IMR-90 (cell line): ENCODE measurements around the gene LYPD5. TPM values are rescaled to one million over a fixed set of nuclear protein-coding genes. Genes with fewer than 3 reads are reported as not detected.

Experiments
- ATAC-seq: fragments of 200-7000 bp; cut with Tn5 transposase; 2 replicates; pipeline ENCODE4 v1.9.1; 2020; ENCODE audit warnings: low read depth, mild to moderate bottlenecking, moderate library complexity
- BruUV-seq: library from RNA; stranded (reverse); fragments of 400-500 nt; replicated peaks from 2 replicates; lab custom pipeline; 2021; lab: Mats Ljungman, UMichigan
- CTCF ChIA-PET: fragments of 300-600 bp; formaldehyde crosslinking; extraction: SDS; loops from one replicate; lab custom pipeline; 2021; ENCODE audit warnings: antibody characterized with exemption; lab: Yijun Ruan, JAX
- POLR2A ChIA-PET: fragments of 300-600 bp; sonication (Branson Sonifier 250); formaldehyde crosslinking; loops from one replicate; lab custom pipeline; 2022; ENCODE audit warnings: antibody characterized with exemption; ENCODE audit not compliant: unreplicated experiment; lab: Charles Lee
- DNase-seq: peaks from one replicate; pipeline ENCODE4 v3.0.0; 2013
- H2AFZ ChIP-seq: replicated peaks from 2 replicates; pipeline ENCODE3; 2013; ENCODE audit warnings: low read length, mild to moderate bottlenecking; ENCODE audit not compliant: poor library complexity
- H2AK5ac ChIP-seq: 2 replicates; pipeline ENCODE4 v1.6.1; 2013; ENCODE audit warnings: low read depth, low read length, inconsistent platforms
- H2AK9ac ChIP-seq: replicated peaks from 2 replicates; pipeline ENCODE3; 2013; ENCODE audit warnings: mild to moderate bottlenecking, low read depth, low read length, moderate library complexity; ENCODE audit not compliant: poor library complexity
- H2BK120ac ChIP-seq: 2 replicates; pipeline ENCODE4 v1.6.1; 2013; ENCODE audit warnings: low read depth, low read length, inconsistent platforms
- H2BK15ac ChIP-seq: 3 replicates; pipeline ENCODE4 v1.6.1; 2013; ENCODE audit warnings: low read depth, low read length, inconsistent platforms
- H2BK20ac ChIP-seq: 2 replicates; pipeline ENCODE4 v1.6.1; 2013; ENCODE audit warnings: low read depth, mild to moderate bottlenecking, inconsistent platforms, low read length, moderate library complexity
- H2BK5ac ChIP-seq: 2 replicates; pipeline ENCODE4 v1.6.1; 2013; ENCODE audit warnings: mild to moderate bottlenecking, low read depth, low read length, inconsistent platforms; ENCODE audit not compliant: poor library complexity, severe bottlenecking
- H3K14ac ChIP-seq: replicated peaks from 2 replicates; pipeline ENCODE4 v1.6.1; 2013; ENCODE audit warnings: low read depth, low read length, inconsistent platforms
- H3K18ac ChIP-seq: 2 replicates; pipeline ENCODE4 v1.6.1; 2013; ENCODE audit warnings: low read depth, low read length, control low read depth
- H3K23ac ChIP-seq: 2 replicates; pipeline ENCODE4 v1.6.1; 2013; ENCODE audit warnings: low read depth, low read length, inconsistent platforms
- H3K27ac ChIP-seq: 2 replicates; pipeline ENCODE4 v1.5.1; 2013; ENCODE audit warnings: mild to moderate bottlenecking, control low read depth, low read length; ENCODE audit not compliant: insufficient read depth
- H3K27me3 ChIP-seq: 2 replicates; pipeline ENCODE4 v1.6.1; 2013; ENCODE audit warnings: low read length; ENCODE audit not compliant: control insufficient read depth, insufficient read depth
- H3K36me3 ChIP-seq: 2 replicates; pipeline ENCODE4 v1.6.1; 2013; ENCODE audit warnings: low read length, mixed read lengths; ENCODE audit not compliant: control insufficient read depth, insufficient read depth
- H3K4ac ChIP-seq: 2 replicates; pipeline ENCODE4 v1.6.1; 2013; ENCODE audit warnings: low read depth, low read length, inconsistent platforms
- H3K4me1 ChIP-seq: 2 replicates; pipeline ENCODE4 v1.6.1; 2013; ENCODE audit warnings: low read length, mixed read lengths; ENCODE audit not compliant: control insufficient read depth, insufficient read depth
- H3K4me2 ChIP-seq: 2 replicates; pipeline ENCODE4 v1.6.1; 2013; ENCODE audit warnings: low read depth, mild to moderate bottlenecking, control low read depth, low read length, moderate library complexity
- H3K4me3 ChIP-seq: 2 replicates; pipeline ENCODE4 v1.5.1; 2013; ENCODE audit warnings: low read depth, mild to moderate bottlenecking, control low read depth, low read length, moderate library complexity; ENCODE audit not compliant: insufficient read depth
- H3K56ac ChIP-seq: 2 replicates; pipeline ENCODE4 v1.6.1; 2013; ENCODE audit warnings: low read length, inconsistent platforms; ENCODE audit not compliant: insufficient read depth; ENCODE audit errors: extremely low read depth
- H3K79me1 ChIP-seq, 2 experiments: 2 replicates each; pipeline ENCODE4 v1.6.1; 2013; ENCODE audit warnings: low read length in 2 of 2, inconsistent platforms in 1 of 2, low read depth in 1 of 2
- H3K9ac ChIP-seq: 2 replicates; pipeline ENCODE4 v1.6.1; 2013; ENCODE audit warnings: low read depth, low read length, control low read depth
- H3K9me1 ChIP-seq: 2 replicates; pipeline ENCODE4 v1.6.1; 2013; ENCODE audit warnings: low read length, inconsistent platforms; ENCODE audit not compliant: insufficient read depth
- H3K9me3 ChIP-seq: 2 replicates; pipeline ENCODE4 v1.6.1; 2013; ENCODE audit warnings: low read length; ENCODE audit not compliant: control insufficient read depth, insufficient read depth
- H4K20me1 ChIP-seq: 2 replicates; pipeline ENCODE4 v1.6.1; 2013; ENCODE audit warnings: low read length, inconsistent platforms; ENCODE audit not compliant: insufficient read depth
- H4K5ac ChIP-seq: 2 replicates; pipeline ENCODE4 v1.6.1; 2013; ENCODE audit warnings: mild to moderate bottlenecking, low read depth, low read length, control low read depth
- H4K8ac ChIP-seq, 2 experiments: 2 replicates each; pipeline ENCODE4 v1.6.1; 2013; ENCODE audit warnings: low read depth in 2 of 2, low read length in 2 of 2, control low read depth in 1 of 2, inconsistent platforms in 1 of 2
- H4K91ac ChIP-seq: 2 replicates; pipeline ENCODE4 v1.6.1; 2013; ENCODE audit warnings: low read depth, low read length, inconsistent platforms; ENCODE audit not compliant: insufficient read depth
- BHLHE40 ChIP-seq: fragments of 150-350 bp; IDR thresholded peaks from 2 replicates; pipeline ENCODE4 v1.6.1; 2016; ENCODE audit warnings: mild to moderate bottlenecking, low read depth, low read length
- ELK1 ChIP-seq: fragments of 150-350 bp; IDR thresholded peaks from 2 replicates; pipeline ENCODE4 v1.6.1; 2016; ENCODE audit warnings: low read depth, mild to moderate bottlenecking, low read length, moderate library complexity, borderline replicate concordance
- FOS ChIP-seq: fragments of 150-350 bp; IDR thresholded peaks from 2 replicates; pipeline ENCODE4 v1.6.1; 2016; ENCODE audit warnings: low read depth, low read length
- MAZ ChIP-seq: IDR thresholded peaks from 2 replicates; pipeline ENCODE4 v1.6.1; 2012; ENCODE audit warnings: low read depth, mild to moderate bottlenecking, low read length, improper control_type of control experiment, moderate library complexity, borderline replicate concordance
- MXI1 ChIP-seq: IDR thresholded peaks from 2 replicates; pipeline ENCODE4 v1.6.1; 2012; ENCODE audit warnings: low read depth, mild to moderate bottlenecking, low read length, moderate library complexity, borderline replicate concordance
- POLR2A ChIP-seq: IDR thresholded peaks from 2 replicates; pipeline ENCODE4 v1.6.1; 2012; ENCODE audit warnings: mild to moderate bottlenecking, low read depth, low read length
- RCOR1 ChIP-seq: IDR thresholded peaks from 2 replicates; pipeline ENCODE4 v1.6.1; 2012; ENCODE audit warnings: mild to moderate bottlenecking, low read length, improper control_type of control experiment; ENCODE audit not compliant: insufficient replicate concordance
- USF2 ChIP-seq: fragments of 150-350 bp; IDR thresholded peaks from 2 replicates; pipeline ENCODE4 v1.6.1; 2017; ENCODE audit warnings: mild to moderate bottlenecking, antibody characterized with exemption, low read length, low read depth
- WGBS, 2 experiments: methylation state at CpG; one replicate each; pipeline versions ENCODE4 v1.1.5 to v1.1.7; 2013; ENCODE audit warnings: missing lambda C conversion rate in 2 of 2; ENCODE audit not compliant: insufficient read length in 1 of 2; ENCODE audit errors: extremely low coverage in 2 of 2; 5-methylcytosine and 5-hydroxymethylcytosine counted together
- dilution Hi-C: fragments of 300-500 bp; cut with HindIII; formaldehyde crosslinking; loops from one replicate; pipeline ENCODE4 v1.14.3; 2018; ENCODE audit warnings: low sequenced_read_pairs; ENCODE audit not compliant: unreplicated experiment
- in situ Hi-C: fragments of 300-500 bp; cut with MboI; formaldehyde crosslinking; loops from 3 replicates; pipeline ENCODE4 v1.14.3; 2019; ENCODE audit warnings: low sequenced_read_pairs, inconsistent platforms, mixed read lengths
- intact Hi-C: fragments of 100-400 bp; cut with micrococcal nuclease; formaldehyde crosslinking; loops from 2 replicates; pipeline ENCODE4 v1.10.0; 2022
- polyA plus RNA-seq, 3 experiments: library from polyadenylated mRNA; depleted of rRNA; stranded (reverse); fragments of >200 nt; gene quantifications; 2 replicates each; pipeline ENCODE4 v1.2.3, GENCODE V29; 2012; ENCODE audit warnings: low replicate concordance in 1 of 3
- total RNA-seq: library from RNA; depleted of rRNA; stranded (reverse); fragments of >200 nt; gene quantifications from 2 replicates; pipeline ENCODE4 v1.2.3, GENCODE V29; 2012

Gene LYPD5
- total and polyA plus RNA-seq, 2 of the 4 experiments (the other 2 are of a cell fraction) = 0.31 to 0.36 TPM

- Histone ChIP-seq H3K14ac (peak within 1 kb of the TSS; percentile 86), H2BK5ac (peak within 1 kb of the TSS; percentile 96), H3K23ac (peak within 1 kb of the TSS; percentile 89), H3K27ac (peak within 1 kb of the TSS; percentile 97), H2BK15ac (peak within 1 kb of the TSS; percentile 95; the same call in 2 of the 3 replicates), H2BK120ac (peak within 1 kb of the TSS; percentile 90), H3K56ac (peak within 1 kb of the TSS; percentile 98), H2AK9ac (peak within 1 kb of the TSS; percentile 86), H2AFZ (peak within 1 kb of the TSS; percentile 99), H3K4ac (peak within 1 kb of the TSS; percentile 97), H3K9ac (peak within 1 kb of the TSS; percentile 90), H3K4me1 (peaks cover 20% of the 10 kb centered on the region), H4K5ac (peak within 1 kb of the TSS; percentile 71), H3K9me1 (peaks cover 19% of the 10 kb centered on the region), H3K4me2 (peak within 1 kb of the TSS; percentile 90), H3K36me3 (peaks cover 9% of the 10 kb centered on the region), H3K18ac (peak within 1 kb of the TSS; percentile 79), H3K79me1 (peaks cover 19 to 64% of the 10 kb centered on the region in 2 experiments), H4K8ac (peak within 1 kb of the TSS; percentile 95 to 98), H2BK20ac (peak within 1 kb of the TSS; percentile 28; the same call in 1 of the 2 replicates), H3K9me3 (no peaks in the 10 kb centered on the region), H3K27me3 (no peaks in the 10 kb centered on the region), H2AK5ac (peak within 1 kb of the TSS; percentile 91), H4K91ac (peak within 1 kb of the TSS; percentile 98), H4K20me1 (peaks cover 25% of the 10 kb centered on the region), H3K4me3 (peak within 1 kb of the TSS; percentile 66)
- CTCF ChIA-PET = no interaction called here
- WGBS, 2 experiments = 0% methylated on average over 24 of the region's 79 CpGs; no CpG with 5 or more reads in 1 of the 2 experiments
- TF ChIP-seq MAZ = peak; percentile 83
- no peak for TF ChIP-seq ELK1
- TF ChIP-seq RCOR1 = peak; percentile 1
- TF ChIP-seq FOS = 0 out of 2 replicates have a peak, but pooled peaks have one; percentile 24
- peak; percentile 80 for TF ChIP-seq POLR2A
- no peak for TF ChIP-seq MXI1
- peak; percentile 90 for TF ChIP-seq BHLHE40
- TF ChIP-seq USF2 = peak; percentile 66
- DNase-seq (peak; percentile 97), ATAC-seq (peak; percentile 85)
- POLR2A ChIA-PET = interaction anchor here (0.5 to 1.4 kb wide), 3 partner anchors 10 to 159 kb away, joined by 3 to 4 read pairs (median 3); partner anchors contain the start of genes IRGQ and ZNF576
- no TSS peak for BruUV-seq
- in situ Hi-C loops (no loop called here), dilution Hi-C loops (no loop called here), intact Hi-C loops (no loop called here)
Observed at GRCh38 chr19:43754503-43755255, 47.6 kb downstream of the LYPD5 start, which contains the start of gene SMG9. Gene SMG9, minus strand, starts transcription at chr19:43754962. Its CDS starts 4,221 bp downstream, at chr19:43750741.
